Lung (tissue), 12 donors: Measurements from ENCODE around the gene KBTBD4. TPM values are rescaled to one million over a fixed set of nuclear protein-coding genes. Genes with fewer than 3 reads are reported as not detected.

Source experiments
- ATAC-seq: fragments of 200-7000 bp; cut with Tn5 transposase; one replicate; pipeline ENCODE4 v1.9.1; 2020; ENCODE audit warnings: moderate number of reproducible peaks; ENCODE audit not compliant: insufficient read depth, low FRiP score
- DNase-seq, 3 donors: peaks; one replicate each; pipeline ENCODE4 v3.0.0-alpha.2; 2013 to 2017
- H3K27ac ChIP-seq, 2 donors: one replicate each; pipeline ENCODE4 v1.5.1; 2013; ENCODE audit warnings: mild to moderate bottlenecking in 2 of 2, moderate library complexity in 2 of 2, control low read depth in 1 of 2, inconsistent platforms in 1 of 2, low read depth in 1 of 2, low read length in 1 of 2
- H3K27me3 ChIP-seq, 3 donors: one replicate each; pipeline ENCODE4 v1.5.1; 2013; ENCODE audit warnings: low read length in 2 of 3; ENCODE audit not compliant: control insufficient read depth in 3 of 3, insufficient read depth in 3 of 3
- H3K36me3 ChIP-seq, 4 donors: one replicate each; pipeline ENCODE4 v1.5.1; 2013; ENCODE audit warnings: low read length in 4 of 4, mild to moderate bottlenecking in 1 of 4, moderate library complexity in 1 of 4; ENCODE audit not compliant: control insufficient read depth in 4 of 4, insufficient read depth in 4 of 4
- H3K4me1 ChIP-seq, 5 donors: one replicate each; pipeline ENCODE4 v1.5.1; 2013; ENCODE audit warnings: low read length in 5 of 5, mild to moderate bottlenecking in 2 of 5, moderate library complexity in 1 of 5; ENCODE audit not compliant: control insufficient read depth in 5 of 5, insufficient read depth in 5 of 5
- H3K4me3 ChIP-seq: one replicate; pipeline ENCODE4 v1.5.1; 2013; ENCODE audit warnings: mild to moderate bottlenecking, control low read depth, moderate library complexity
- H3K9ac ChIP-seq, 2 donors: one replicate each; pipeline ENCODE4 v1.5.1; 2013; ENCODE audit warnings: low read length in 2 of 2, control low read depth in 1 of 2; ENCODE audit not compliant: insufficient read depth in 1 of 2
- H3K9me3 ChIP-seq, 4 donors: one replicate each; pipeline ENCODE4 v1.5.1; 2013; ENCODE audit warnings: low read length in 3 of 4, mild to moderate bottlenecking in 1 of 4, moderate library complexity in 1 of 4; ENCODE audit not compliant: control insufficient read depth in 4 of 4, insufficient read depth in 3 of 4
- CTCF ChIP-seq: IDR thresholded peaks from 2 replicates; pipeline ENCODE4 v1.5.1; 2012; ENCODE audit warnings: mild to moderate bottlenecking; ENCODE audit errors: control extremely low read depth, extremely low read depth
- WGBS, 2 donors: extraction: QIAGEN DNeasy Blood & Tissue Kit; methylation state at CpG; one replicate each; pipeline ENCODE4 v1.1.7; 2013; 5-methylcytosine and 5-hydroxymethylcytosine counted together
- polyA plus RNA-seq, 2 donors: library from polyadenylated mRNA; stranded (reverse); fragments of 200-250 nt; gene quantifications; one replicate each; pipeline ENCODE4 v1.2.1, GENCODE V29; 2013
- total RNA-seq, 2 donors: library from RNA; depleted of rRNA in 1 of 2; stranded (reverse); fragments of >200 nt in 1 of 2; gene quantifications; one replicate each; pipeline ENCODE4 v1.2.1, GENCODE V29; 2014 to 2021
- donor health status: control.
- donor health status: control.
- donor health status: Bipolar disorder and iron deficiency.
- donor health status: healthy.
- donor health status: DM: yes; HTN: yes; CAD: no.

Gene KBTBD4
- total and polyA plus RNA-seq, 4 donors, result 5.8 to 17.1 (median 15.9) TPM

- no peak for TF ChIP-seq CTCF
- H3K27me3 ChIP-seq, result peaks cover 0 to 4% (median 0%) of the 10 kb centered on the region in 3 donors
- peaks cover 0 to 12% (median 0%) of the 10 kb centered on the region in 5 donors for H3K4me1 ChIP-seq
- no peak overlapping the region for H3K4me3 ChIP-seq
- no peaks in the 10 kb centered on the region for H3K9me3 ChIP-seq
- H3K36me3 ChIP-seq, result peaks cover 0 to 4% (median 0%) of the 10 kb centered on the region in 4 donors
- H3K27ac ChIP-seq, result no peak overlapping the region
- 78 to 82% methylated on average over 3 of the region's 3 CpGs for WGBS, 2 donors
- H3K9ac ChIP-seq, result no peak overlapping the region
- no peak for ATAC-seq
- DNase-seq, result no peak
Observed at GRCh38 chr11:47605921-47606320, 27.2 kb upstream of the KBTBD4 start.

GRCh38 chr11:47603295-47603694, 24.5 kb upstream of the KBTBD4 start:
- Histone ChIP-seq H3K4me1 (peaks cover 0 to 12% (median 0%) of the 10 kb centered on the region in 5 donors), H3K36me3 (peaks cover 0 to 2% (median 0%) of the 10 kb centered on the region in 4 donors), H3K4me3 (no peak overlapping the region), H3K9me3 (no peaks in the 10 kb centered on the region), H3K27me3 (peaks cover 0 to 4% (median 0%) of the 10 kb centered on the region in 3 donors), H3K9ac (no peak overlapping the region), H3K27ac (no peak overlapping the region)
- ATAC-seq, result no peak
- no peak for TF ChIP-seq CTCF
- no peak for DNase-seq
- WGBS, 2 donors, result 92 to 97% methylated on average over 4 of the region's 4 CpGs

GRCh38 chr11:47599902-47600301, 21.1 kb upstream of the KBTBD4 start:
- Histone ChIP-seq H3K27ac (no peak overlapping the region), H3K27me3 (peaks cover 0 to 3% (median 0%) of the 10 kb centered on the region in 3 donors), H3K4me3 (no peak overlapping the region), H3K9me3 (no peaks in the 10 kb centered on the region), H3K36me3 (no peaks in the 10 kb centered on the region), H3K4me1 (no peaks in the 10 kb centered on the region), H3K9ac (no peak overlapping the region)
- ATAC-seq, result no peak
- 73 to 79% methylated on average over 4 of the region's 4 CpGs for WGBS, 2 donors
- DNase-seq, result no peak
- no peak for TF ChIP-seq CTCF

- H3K36me3 ChIP-seq, result no peaks in the 10 kb centered on the region
- no peak overlapping the region for H3K9ac ChIP-seq
- 95 to 100% methylated on average over 1 of the region's 1 CpG for WGBS, 2 donors
- DNase-seq, result no peak
- TF ChIP-seq CTCF, result no peak
- no peak overlapping the region for H3K4me3 ChIP-seq
- H3K27me3 ChIP-seq, result peaks cover 0 to 23% (median 12%) of the 10 kb centered on the region in 3 donors
- H3K9me3 ChIP-seq, result peaks cover 0 to 2% (median 0%) of the 10 kb centered on the region in 4 donors
- no peak for ATAC-seq
- H3K4me1 ChIP-seq, result peaks cover 0 to 15% (median 5%) of the 10 kb centered on the region in 5 donors
- no peak overlapping the region for H3K27ac ChIP-seq
Observed at GRCh38 chr11:47595967-47596366, 17.2 kb upstream of the KBTBD4 start.
